HepG2 (cell line): Measurements from ENCODE around the gene LINS1. TPM values are rescaled to one million over a fixed set of nuclear protein-coding genes. Genes with fewer than 3 reads are reported as not detected.

Experiments used
- BCLAF1 ChIP-seq: fragments of 450-650 bp; IDR thresholded peaks from 2 replicates; pipeline ENCODE4 v1.6.1; 2017; ENCODE audit warnings: mild to moderate bottlenecking
- BHLHE40 ChIP-seq: IDR thresholded peaks from 2 replicates; pipeline ENCODE4 v1.6.1; 2011; ENCODE audit warnings: low read length, improper control_type of control experiment
- BRCA1 ChIP-seq: sonication (generic); formaldehyde crosslinking; IDR thresholded peaks from 2 replicates; pipeline ENCODE4 v1.4.0; 2020; ENCODE audit warnings: missing genetic modification reagents
- CBX1 ChIP-seq: IDR thresholded peaks from one replicate; pipeline ENCODE4 v1.6.1; 2016; ENCODE audit warnings: antibody characterized with exemption, low read depth
- DPF2 ChIP-seq: sonication (generic); formaldehyde crosslinking; IDR thresholded peaks from 2 replicates; pipeline ENCODE4 v1.4.0; 2020; ENCODE audit warnings: mild to moderate bottlenecking, low read depth, missing genetic modification reagents, borderline replicate concordance
- GATAD2A ChIP-seq: IDR thresholded peaks from 2 replicates; pipeline ENCODE4 v1.6.1; 2016
- HCFC1 ChIP-seq: fragments of 150-350 bp; IDR thresholded peaks from 2 replicates; pipeline ENCODE4 v1.6.1; 2014; ENCODE audit warnings: low read depth, low read length
- HOXD1 ChIP-seq: sonication (generic); formaldehyde crosslinking; IDR thresholded peaks from 2 replicates; pipeline ENCODE4 v1.5.0; 2020; ENCODE audit warnings: missing genetic modification reagents
- MATR3 ChIP-seq: sonication (generic); formaldehyde crosslinking; IDR thresholded peaks from 2 replicates; pipeline ENCODE4 v1.4.0; 2020; ENCODE audit warnings: missing genetic modification reagents
- PHF20 ChIP-seq: sonication (generic); formaldehyde crosslinking; IDR thresholded peaks from 2 replicates; pipeline ENCODE4 v1.5.0; 2020; ENCODE audit warnings: mild to moderate bottlenecking, missing genetic modification reagents
- POGK ChIP-seq: sonication (generic); formaldehyde crosslinking; conservative IDR thresholded peaks from 2 replicates; pipeline ENCODE4 v1.8.0; 2022; ENCODE audit warnings: mild to moderate bottlenecking, moderate library complexity, missing genetic modification reagents
- POLR2AphosphoS5 ChIP-seq: IDR thresholded peaks from 2 replicates; pipeline ENCODE4 v1.6.1; 2012; ENCODE audit warnings: low read depth, low read length
- RARA ChIP-seq: IDR thresholded peaks from 2 replicates; pipeline ENCODE4 v1.6.1; 2016; ENCODE audit warnings: missing genetic modification reagents, missing compliant biosample characterization
- RXRB ChIP-seq: IDR thresholded peaks from 2 replicates; pipeline ENCODE4 v1.6.1; 2016; ENCODE audit warnings: borderline replicate concordance, missing genetic modification reagents, missing compliant biosample characterization
- SNAPC2 ChIP-seq: sonication (generic); formaldehyde crosslinking; IDR thresholded peaks from 2 replicates; pipeline ENCODE4 v1.8.1; 2022; ENCODE audit warnings: mild to moderate bottlenecking, missing genetic modification reagents
- SP1 ChIP-seq, 2 experiments: fragments of 450-650 bp in 1 of 2; sonication (generic) in 1 of 2; formaldehyde crosslinking in 1 of 2; IDR thresholded peaks; 2 replicates each; pipeline versions ENCODE4 v1.4.0 to v1.6.1; 2016 to 2020; ENCODE audit warnings: missing genetic modification reagents in 1 of 2
- TCF7 ChIP-seq: sonication (generic); IDR thresholded peaks from 2 replicates; pipeline ENCODE4 v1.6.1; 2016; ENCODE audit warnings: antibody characterized with exemption, low read depth
- ZBTB2 ChIP-seq: sonication (generic); formaldehyde crosslinking; IDR thresholded peaks from 2 replicates; pipeline ENCODE4 v1.8.0; 2022; ENCODE audit warnings: low read depth, missing genetic modification reagents
- ZEB1 ChIP-seq: IDR thresholded peaks from 2 replicates; pipeline ENCODE4 v1.6.1; 2012; ENCODE audit warnings: mild to moderate bottlenecking, low read depth, inconsistent platforms; ENCODE audit not compliant: insufficient replicate concordance
- ZFP37 ChIP-seq: sonication (generic); formaldehyde crosslinking; IDR thresholded peaks from 2 replicates; pipeline ENCODE4 v1.4.0; 2020; ENCODE audit warnings: missing genetic modification reagents, borderline replicate concordance
- ZMAT5 ChIP-seq: sonication (generic); formaldehyde crosslinking; IDR thresholded peaks from 2 replicates; pipeline ENCODE4 v1.5.0; 2020; ENCODE audit warnings: mild to moderate bottlenecking, low read depth, missing genetic modification reagents, borderline replicate concordance
- ZNF101 ChIP-seq: sonication (generic); formaldehyde crosslinking; IDR thresholded peaks from 2 replicates; pipeline ENCODE4 v1.4.0; 2020; ENCODE audit warnings: mild to moderate bottlenecking, low read depth, missing genetic modification reagents, borderline replicate concordance
- ZNF563 ChIP-seq: sonication (generic); formaldehyde crosslinking; IDR thresholded peaks from 2 replicates; pipeline ENCODE4 v1.8.0; 2022; ENCODE audit warnings: mild to moderate bottlenecking, moderate library complexity, missing genetic modification reagents
- ZNF7 ChIP-seq: IDR thresholded peaks from 2 replicates; pipeline ENCODE4 v1.6.1; 2016; ENCODE audit warnings: missing biosample characterization, missing genetic modification reagents
- ZNF713 ChIP-seq: sonication (generic); formaldehyde crosslinking; IDR thresholded peaks from 2 replicates; pipeline ENCODE4 v1.4.0; 2020; ENCODE audit warnings: mild to moderate bottlenecking, missing genetic modification reagents
- ZNF891 ChIP-seq: sonication (generic); formaldehyde crosslinking; IDR thresholded peaks from 2 replicates; pipeline ENCODE4 v1.5.0; 2020; ENCODE audit warnings: mild to moderate bottlenecking, missing genetic modification reagents
- polyA plus RNA-seq, 8 experiments: library from polyadenylated mRNA; depleted of rRNA in 3 of 8; stranded (reverse) in 7 of 8; unstranded in 1 of 8; fragments of >200 nt; fragmentation: Illumina TruSeq in 4 of 8; extraction: Trizol in 4 of 8; gene quantifications; 2 replicates each; pipeline versions ENCODE4 v1.2.1 to v1.2.3, GENCODE V29; 2011 to 2016; ENCODE audit warnings: low read depth in 4 of 8, missing spikeins in 1 of 8, mixed read lengths in 1 of 8; ENCODE audit not compliant: insufficient read depth in 1 of 8
- total RNA-seq, 5 experiments: library from RNA; depleted of rRNA; stranded (reverse); fragments of >200 nt; fragmentation: Illumina TruSeq; extraction: Trizol; gene quantifications; 2 replicates each; pipeline ENCODE4 v1.2.3, GENCODE V29; 2016; ENCODE audit warnings: low read depth in 1 of 5

Gene LINS1
- total and polyA plus RNA-seq, 2 of the 13 experiments (the other 11 are each of a cell fraction or from before 2014, with no cell fraction given): 9.8 to 10.4 TPM

GRCh38 chr15:100602064-100602822, at the start of gene LINS1, which contains the start of gene ASB7 (continued):
- TF ChIP-seq ZNF563 (CRISPR knock-in tag) (0 out of 2 replicates have a peak, but pooled peaks have one; percentile 25), RARA (CRISPR knock-in tag) (0 out of 2 replicates have a peak, but pooled peaks have one; percentile 29), BHLHE40 (no peak), ZEB1 (no peak), ZNF713 (CRISPR knock-in tag) (no peak), POLR2AphosphoS5 (peak; percentile 66), CBX1 (no peak), MATR3 (CRISPR knock-in tag) (no peak), SP1 (IDR thresholded peaks at IDR 0.05) (no peak), SP1 (CRISPR knock-in tag; IDR thresholded peaks at IDR 0.05) (peak; percentile 59), PHF20 (CRISPR knock-in tag) (peak; percentile 81), BCLAF1 (no peak), ZBTB2 (CRISPR knock-in tag) (peak; percentile 52; the same call in 1 of the 2 replicates), ZMAT5 (no peak), BRCA1 (CRISPR knock-in tag) (no peak), ZNF7 (no peak), GATAD2A (CRISPR knock-in tag) (peak; percentile 10; the same call in 1 of the 2 replicates), SNAPC2 (CRISPR knock-in tag) (no peak; the same call in 1 of the 2 replicates), ZNF891 (peak; percentile 86), HOXD1 (CRISPR knock-in tag) (peak; percentile 77), RXRB (CRISPR knock-in tag) (peak; percentile 37; the same call in 1 of the 2 replicates), ZNF101 (CRISPR knock-in tag) (no peak), TCF7 (no peak), ZFP37 (CRISPR knock-in tag) (no peak), HCFC1 (peak; percentile 53; the same call in 1 of the 2 replicates), POGK (CRISPR knock-in tag) (peak; percentile 48), DPF2 (no peak)
